GM18498 (cell line): ENCODE results near the gene AUH.
"Not testable (repeated sequence)": the region's sequence is repeated elsewhere in the genome, so short reads cannot be mapped to it uniquely, and the experiment has no call there.

Experiments
- ATAC-seq: cut with Tn5 transposase; IDR thresholded peaks from one replicate; pipeline ENCODE4 v1.9.1; 2021; ENCODE audit warnings: mild to moderate bottlenecking, moderate library complexity; ENCODE audit not compliant: unreplicated experiment

The AUH gene

DNA sequence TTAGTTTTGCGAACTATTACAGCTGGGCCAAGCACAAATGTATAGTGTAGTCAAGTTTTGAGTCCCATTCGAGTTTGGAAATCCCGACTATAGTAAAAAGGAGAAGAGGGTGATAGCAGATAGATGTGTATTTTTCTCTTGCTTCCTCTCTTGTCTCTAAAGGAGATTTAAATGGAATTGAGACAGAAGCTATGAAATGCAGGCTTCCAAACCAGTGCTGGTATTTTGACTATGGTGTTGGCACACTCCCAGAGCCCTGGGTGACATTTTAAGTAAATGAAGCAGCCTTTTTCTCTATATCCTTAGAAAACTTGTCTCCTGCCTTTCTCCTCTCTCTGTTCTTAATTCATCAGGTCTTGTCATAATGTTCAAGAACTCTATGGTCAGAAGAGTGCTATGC is 17.7 kb upstream of the AUH start:
- no peak for ATAC-seq

DNA sequence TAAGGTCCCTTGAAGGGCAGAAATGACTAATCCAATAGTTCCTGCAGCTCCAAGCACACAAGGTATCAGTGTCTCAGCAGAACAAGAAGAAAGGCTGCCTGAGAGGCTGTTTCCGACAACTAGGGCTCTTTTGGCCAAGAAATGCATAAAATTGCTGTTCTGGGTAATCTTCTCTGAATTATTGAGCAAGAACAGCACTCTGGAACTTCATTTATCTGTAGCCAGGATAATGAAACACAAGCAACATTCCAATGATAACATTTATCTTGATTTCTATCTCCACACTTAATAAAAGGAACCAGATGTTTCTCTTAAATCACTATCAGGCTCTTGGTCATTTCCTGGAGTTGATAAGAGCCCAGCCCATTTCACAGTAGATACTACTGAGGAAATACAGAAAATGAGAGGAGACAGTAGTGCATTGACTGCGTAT is 17.0 kb upstream of the AUH start:
- ATAC-seq = no peak

DNA sequence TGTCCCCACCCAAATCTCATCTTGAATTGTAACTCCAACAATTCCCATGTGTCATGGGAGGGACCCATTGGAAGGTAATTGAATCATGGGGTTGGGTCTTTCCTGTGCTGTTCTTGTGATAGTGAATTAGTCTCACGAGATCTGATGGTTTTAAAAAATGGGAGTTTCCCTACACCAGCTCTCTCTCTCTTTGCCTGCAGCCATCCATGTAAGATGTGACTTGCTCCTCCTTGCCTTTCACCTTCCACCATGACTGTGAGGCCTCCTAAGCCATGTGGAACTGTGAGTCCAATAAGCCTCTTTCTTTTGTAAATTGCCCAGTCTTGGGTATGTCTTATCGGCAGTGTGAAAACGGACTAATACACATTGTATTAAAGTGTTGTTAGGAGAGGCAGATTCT is 16.3 kb upstream of the AUH start:
- ATAC-seq = not testable (repeated sequence)

DNA sequence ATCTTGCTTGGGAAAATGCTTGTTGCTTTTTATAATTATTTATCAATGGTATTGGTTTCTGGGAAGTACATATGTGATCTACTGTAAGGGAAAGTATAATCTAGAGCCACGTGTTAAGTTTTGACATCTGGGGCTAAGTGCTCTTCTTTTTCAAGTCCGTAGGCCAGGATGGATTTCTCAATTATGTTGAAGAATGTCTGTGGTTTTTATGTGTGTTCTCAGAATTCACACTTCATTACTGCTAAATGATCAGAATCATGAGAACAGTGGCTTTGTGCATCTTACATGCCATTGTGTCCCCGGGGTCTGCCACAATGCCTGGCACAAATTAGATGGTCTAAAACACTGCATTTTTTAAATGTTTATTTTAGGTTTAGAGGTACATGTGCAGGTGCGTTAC is 14.5 kb upstream of the AUH start:
- ATAC-seq = no peak

DNA sequence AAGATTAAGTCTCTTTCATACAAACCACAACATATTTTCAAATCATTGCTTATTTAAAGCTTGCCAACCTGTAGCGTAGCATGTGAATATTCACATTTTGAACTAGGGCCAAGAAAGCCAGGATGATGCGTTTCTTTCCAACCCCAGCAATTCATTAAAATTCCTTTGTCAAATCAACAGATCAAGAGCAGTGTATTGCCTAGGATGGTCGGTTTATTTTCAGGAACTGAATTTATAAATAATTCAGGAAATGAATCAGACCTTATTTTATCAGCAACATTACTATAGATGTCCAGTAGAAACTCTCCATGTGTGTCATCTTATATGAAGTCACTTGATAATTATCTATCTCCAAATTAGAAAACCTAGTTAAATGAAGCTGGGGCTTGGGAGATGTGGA is 13.2 kb upstream of the AUH start:
- no peak for ATAC-seq

DNA sequence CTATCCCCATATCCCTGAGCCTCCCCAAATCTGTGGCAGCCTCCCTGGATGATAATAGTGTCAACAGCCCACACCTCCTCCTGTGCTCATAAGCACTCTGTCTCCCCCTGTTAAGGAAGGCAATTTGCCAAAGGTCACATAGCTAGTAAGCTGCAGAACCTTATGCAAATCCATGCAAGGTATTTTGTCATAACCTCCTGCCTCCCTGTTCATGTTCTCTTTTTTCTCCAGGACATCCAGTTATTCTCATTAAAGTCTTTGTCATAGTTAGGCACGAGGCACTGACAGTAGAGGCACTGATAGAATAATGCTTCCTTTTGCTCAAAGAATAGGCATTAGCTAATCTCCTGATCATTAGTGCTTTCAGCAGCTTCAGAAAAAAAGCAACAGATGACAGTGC is 10.2 kb upstream of the AUH start:
- ATAC-seq = no peak

DNA sequence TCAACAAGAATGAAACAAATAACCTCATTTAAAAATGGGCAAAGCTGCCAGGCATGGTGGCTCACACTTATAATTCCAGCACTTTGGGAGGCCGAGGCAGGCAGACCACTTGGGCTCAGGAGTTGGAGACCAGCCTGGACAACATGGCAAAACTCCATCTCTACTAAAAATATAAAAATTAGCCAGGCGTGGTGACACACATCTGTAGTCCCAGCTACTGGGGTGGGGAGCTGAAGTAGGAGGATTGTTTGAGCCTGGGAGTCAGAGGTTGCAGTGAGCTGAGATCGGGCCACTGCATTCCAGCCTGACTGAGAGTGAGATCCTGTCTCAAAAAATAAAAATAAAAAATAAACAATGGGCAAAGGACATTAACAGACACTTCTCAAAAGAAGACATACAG is 8.3 kb upstream of the AUH start:
- ATAC-seq = not testable (repeated sequence)

DNA sequence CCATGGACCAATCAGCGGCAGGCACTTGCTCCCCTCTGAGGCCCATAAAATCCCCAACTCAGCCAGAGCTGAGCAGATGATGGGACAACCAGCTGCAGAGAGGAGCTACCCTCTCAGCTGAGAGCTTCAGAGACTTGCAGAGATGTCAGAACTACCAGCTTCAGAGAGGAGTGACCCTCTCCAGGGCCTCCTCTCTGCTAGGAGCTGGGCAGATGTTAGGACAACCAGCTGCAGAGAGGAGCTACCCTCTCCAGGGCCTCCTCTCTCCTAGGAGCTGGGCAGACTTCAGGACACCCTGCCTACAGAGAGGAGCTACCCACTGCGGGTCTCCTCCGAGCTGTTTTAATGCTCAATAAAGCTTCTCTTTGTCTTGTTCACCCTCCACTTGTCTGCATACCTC is 3.0 kb upstream of the AUH start:
- ATAC-seq = no peak

DNA sequence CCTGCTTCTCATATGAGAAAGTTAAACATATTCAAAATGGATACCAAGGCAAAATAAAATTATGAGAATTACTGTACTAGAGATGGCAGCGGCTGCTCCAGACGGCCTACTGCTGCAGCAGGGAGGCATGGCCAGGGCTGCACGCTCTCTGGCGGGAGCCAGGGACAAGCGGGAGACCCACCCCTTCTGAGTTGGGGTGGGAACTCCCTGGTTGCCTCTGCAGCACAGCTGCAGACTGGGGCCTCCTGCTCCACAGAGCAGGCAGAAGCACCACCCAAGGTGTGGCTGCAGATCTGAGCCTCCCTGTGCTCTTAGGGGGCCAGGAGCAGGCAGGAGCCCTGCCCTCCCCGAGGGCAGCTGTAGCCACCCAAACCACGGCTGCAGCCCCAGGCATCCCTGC is 2.3 kb upstream of the AUH start:
- no peak for ATAC-seq

DNA sequence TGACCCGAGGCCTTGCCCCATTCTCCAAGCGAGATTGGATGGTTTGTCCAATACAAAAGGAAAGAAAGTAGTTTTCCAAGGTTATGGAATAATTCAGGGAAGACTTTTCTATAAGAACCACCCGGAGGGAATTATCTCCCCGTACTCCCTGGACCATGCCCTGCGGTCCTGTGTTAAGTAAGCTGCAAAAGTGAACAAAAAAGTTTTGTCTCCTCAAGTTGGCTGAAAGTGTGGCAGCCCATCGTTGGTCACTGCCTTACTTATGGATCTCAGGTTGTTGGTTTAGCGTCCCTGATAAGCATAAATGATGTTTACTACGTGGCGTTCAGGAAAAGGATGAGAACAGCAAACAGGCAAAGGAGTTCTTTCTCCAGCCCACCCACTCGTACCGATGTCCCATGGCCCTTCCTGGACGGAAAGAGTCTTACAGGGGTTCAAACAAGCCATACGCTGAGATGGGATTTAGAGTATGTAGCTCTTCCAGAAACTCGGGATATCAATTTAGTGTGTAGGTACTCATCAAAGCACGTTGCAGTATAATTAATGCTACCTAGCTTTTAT is 413 bp upstream of the AUH start:
- peak; percentile 4 for ATAC-seq

DNA sequence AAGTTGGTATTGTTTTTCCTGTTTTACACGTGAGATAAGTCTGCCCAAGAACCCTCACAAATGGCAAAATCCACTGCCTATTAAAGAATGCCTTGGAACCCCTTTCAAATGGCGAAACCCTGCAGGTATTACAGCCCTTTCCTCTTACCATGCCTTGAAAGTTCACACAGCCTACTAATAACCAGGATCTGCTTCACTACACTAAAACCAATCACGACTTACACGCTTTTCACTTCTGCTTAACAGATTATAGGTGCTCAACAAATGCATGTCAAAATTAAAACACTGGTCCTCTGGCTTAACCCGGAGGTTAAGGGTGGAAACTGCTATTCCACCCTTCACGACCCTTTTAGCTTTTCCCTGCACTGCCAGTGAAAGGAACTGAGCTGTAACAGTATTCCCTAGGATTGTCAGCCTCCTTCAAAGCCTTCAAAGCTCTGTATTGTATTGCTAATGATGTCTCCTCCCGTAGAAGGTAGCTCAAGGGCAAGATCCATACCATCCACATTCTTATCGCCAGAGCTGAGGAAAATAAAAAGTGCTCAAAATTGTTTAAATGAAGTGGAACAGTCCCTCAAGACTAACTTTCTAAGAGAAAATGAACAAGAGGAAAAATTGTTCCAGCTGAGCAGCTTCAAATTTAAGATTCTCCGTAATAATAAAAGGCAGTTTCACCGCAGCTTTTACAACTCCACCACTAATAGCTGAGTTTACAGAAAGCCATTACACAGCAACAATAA is 997 bp downstream of the AUH start:
- no peak for ATAC-seq

DNA sequence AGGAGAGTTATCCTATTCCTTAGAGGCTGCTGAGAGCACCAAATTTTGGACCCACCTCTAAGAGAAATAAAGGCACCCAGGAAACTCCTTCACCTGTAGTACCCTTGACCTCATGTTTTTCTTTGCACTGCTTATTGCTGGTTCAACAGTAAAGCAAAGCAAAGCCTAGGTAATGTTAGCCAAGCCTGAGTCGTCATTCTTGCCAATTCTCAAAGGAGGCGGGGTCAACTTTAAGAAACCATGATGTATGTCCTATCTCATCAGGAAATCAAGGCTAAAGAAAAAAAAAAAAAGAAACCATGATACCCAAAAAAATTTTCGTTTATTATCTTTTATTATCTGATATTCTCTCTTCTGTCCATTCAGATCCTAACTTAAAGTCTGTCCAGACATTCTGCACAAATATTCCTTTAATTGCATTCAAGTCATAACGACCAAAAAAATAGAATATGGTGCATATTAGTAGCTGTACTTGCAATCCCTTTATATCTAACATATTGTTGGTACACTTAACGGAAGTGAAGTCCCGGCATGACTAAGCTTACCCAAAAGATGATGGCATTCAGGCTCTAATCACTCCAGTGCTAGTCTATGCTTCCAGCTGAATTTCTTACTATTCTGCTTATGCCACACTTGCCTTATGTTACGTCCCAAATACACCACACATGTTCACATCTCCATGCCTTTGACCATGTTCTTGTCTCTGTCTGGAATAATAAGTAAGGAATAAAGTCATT is 1.8 kb downstream of the AUH start:
- ATAC-seq = no peak

DNA sequence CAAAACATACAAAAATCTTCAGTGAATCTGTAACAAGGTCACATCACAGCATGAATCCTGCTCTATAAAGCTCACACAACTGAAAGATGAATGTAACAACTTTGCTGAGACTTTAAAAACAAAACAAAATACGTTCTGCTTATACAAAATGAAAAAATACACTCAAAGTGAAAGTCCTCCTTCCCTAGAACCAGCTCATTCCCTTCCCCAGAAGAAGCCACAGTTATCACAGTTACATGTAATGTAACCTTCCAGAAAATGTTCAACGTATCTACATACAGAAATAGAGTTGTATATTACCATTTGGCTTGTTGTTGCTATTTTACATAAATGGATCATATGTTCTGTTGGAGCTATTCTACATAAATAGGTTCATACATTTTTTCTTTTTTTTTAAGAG is 2.6 kb downstream of the AUH start:
- no peak for ATAC-seq

DNA sequence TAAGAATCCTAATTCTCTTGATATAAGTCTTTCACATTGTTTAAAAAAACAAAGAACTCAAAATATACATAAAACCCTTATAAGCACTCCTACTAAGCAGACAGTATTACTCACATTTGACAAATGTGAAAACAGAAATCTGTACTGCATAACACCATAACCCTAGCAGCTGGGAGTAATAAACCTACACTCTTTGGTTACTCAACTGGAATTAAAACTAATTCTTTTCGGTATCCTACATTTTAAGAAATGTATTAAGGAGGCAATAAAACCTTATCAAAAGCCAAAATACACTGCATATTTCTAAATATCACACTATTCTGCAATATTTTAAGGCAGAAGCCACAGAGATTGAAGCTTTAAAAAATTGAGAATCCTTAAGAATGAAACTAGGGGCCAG is 6.8 kb downstream of the AUH start:
- ATAC-seq = no peak

DNA sequence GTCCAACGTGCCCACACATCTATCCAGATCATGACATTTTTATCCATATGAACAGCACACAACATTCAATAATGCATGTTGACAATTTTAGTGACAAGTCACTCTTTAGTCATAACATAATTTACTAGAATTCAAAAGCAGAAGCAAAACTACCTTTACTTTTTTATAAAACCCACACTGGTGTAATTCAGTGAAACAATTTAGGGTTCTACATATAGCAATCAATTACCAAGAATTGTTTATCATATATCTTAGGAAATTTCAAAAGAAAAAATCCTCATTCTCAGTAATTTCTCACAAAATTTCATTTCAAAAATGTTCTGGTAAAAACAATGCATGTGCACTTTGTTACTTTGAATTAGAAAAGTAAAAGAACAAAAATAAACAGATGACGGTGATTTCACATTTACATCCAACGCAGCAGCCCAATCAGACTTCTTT is 12.6 kb downstream of the AUH start:
- no peak for ATAC-seq

DNA sequence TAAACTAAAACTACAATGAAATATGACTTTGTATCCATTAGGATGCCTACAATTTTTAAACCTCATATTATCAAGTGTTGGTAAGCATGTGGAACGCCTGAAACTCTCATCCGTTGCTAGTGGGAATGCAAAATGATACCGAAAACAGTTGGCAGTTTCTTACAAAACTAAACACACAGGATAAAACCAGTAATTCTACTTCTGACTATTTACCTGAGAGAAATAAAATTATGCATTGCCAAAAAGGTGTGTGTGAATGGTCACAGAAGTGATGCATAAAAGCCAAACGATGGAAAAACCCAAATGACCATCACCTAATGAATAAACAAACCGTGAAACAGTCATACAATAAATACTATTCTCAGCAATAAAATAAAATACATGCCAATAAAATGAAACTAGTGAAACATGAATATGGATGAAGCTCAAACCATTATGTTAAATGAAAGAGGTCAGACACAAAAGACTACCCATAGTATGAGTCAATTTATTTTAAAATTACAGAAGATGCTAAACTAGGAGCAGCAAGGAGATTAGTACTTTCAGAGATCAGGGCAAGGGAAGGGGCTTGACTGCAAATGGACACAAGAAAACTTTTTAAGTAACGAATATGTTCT is 13.4 kb downstream of the AUH start:
- ATAC-seq = no peak

DNA sequence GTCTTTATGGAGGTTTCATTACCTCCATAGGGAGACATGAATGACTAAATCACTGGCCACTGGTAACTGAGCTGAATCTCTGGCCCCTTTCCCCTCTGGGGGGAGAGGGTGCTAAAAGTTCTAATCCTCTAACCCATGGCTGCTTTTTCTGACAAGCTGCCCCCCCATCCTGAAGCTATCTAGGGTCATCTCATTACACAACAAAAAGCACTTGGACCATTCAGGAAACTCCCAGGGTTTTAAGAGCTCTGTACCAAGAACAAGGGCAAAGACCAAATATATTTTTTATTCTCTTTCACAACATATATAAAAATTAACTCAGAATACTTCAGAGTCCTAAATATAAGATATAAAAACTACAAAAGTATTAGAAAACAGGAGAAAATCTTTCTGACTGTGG is 14.3 kb downstream of the AUH start:
- no peak for ATAC-seq

DNA sequence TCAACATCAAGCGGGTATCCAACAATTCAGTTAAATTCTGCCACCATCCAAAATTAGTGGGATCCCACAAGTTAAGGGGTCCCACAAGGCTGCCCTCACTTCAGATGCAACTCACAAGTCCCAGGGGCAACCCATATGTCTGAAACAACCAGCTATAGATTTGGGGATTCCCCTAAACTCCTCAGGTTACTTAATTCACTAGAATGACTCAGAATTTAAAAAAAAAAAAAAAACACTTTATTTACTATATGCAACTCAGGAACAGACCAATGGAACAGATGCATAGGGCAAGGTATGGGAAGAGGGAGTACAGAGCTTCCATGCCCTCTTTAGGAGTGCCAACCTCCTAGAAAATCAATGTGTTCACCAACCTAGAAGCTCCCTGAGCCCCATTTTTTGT is 15.1 kb downstream of the AUH start:
- ATAC-seq = no peak

DNA sequence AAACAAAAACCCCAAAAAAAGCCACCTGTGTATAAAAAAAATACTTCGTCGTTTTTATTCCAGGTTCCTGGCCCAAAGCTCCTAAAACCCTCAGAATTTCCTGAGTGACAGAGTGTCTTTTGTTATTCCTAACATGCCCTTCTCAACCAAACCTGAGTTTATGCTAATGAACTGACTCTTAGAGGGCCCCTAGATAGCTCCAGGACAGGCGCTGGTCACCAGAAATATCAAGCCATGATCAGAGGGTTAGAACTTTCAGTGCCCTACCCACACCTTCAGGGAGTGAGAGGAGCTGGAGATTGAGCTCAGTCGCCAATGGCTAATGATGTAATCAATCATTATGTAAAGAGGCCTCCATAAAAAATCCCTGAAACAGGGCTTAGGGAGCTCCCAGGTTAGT is 15.7 kb downstream of the AUH start:
- no peak for ATAC-seq

DNA sequence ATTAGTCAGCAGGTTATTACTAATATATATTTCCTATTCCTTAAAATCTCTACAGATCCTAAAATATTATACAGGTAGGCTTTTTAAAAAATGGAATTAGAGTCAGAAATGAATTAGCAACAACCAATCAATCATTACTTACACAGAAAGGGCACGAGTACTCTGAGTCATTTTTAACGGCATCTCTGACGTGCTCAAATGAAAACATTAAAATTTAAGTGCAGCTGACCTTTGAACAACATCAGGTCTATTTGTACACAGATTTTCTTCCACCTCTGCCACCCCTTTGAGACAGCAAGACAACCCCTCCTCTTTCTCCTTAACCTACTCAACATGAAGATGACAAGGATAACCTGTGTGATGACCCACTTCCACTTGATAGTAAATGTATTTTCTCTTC is 19.1 kb downstream of the AUH start:
- no peak for ATAC-seq

DNA sequence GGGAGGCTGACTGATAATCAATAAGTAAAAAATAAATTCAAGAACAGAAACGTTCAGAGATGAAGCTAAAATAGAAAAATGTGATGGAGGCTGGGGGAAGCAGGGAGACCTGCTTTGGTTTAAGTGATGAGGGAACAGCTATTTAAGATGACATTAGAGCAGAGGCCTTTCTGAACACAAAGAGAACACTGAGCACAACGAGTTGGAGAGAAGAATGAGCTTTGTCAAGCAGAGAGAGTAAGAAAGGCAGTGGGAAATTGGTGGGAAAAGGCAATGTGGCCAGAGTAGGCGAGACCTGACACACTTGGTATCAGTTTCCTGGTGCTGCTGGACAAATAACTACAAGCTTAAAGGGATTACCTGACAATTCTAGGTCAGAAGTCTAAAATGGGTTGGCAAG is 20.0 kb downstream of the AUH start:
- no peak for ATAC-seq

DNA sequence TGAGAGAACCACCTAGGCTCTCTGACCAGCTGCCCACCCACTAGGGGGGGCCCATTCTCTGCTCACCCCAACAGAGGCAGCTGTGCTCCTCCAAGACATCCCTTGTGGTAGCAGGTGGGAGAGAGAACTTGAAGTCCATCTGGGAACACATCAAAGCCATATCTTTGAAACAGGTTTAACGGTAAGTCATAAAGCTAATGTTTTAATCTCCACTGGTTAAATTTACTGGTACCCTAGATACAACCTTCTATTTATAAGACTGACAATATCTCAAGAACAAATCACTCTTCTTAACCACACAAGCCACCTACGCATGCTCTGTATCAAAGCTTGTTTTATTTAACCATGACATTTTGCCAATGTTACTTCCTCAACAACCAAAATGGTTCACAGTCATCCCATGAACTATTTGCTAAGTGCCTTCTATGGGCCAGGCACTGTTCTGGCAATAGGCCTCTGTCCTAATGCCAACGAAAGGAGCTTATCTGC is 20.4 kb downstream of the AUH start:
- no peak for ATAC-seq
